Brain microvascular endothelial cell (primary cell): ENCODE measurements around the gene TOGARAM2.

Source experiments
- DNase-seq: peaks from one replicate; pipeline ENCODE4 v3.0.0-alpha.2; 2020
- H3K27ac ChIP-seq: fragments of 250-450 bp; sonication (Bioruptor Pico); 2 replicates; pipeline ENCODE4 v1.5.1; 2020; ENCODE audit warnings: mild to moderate bottlenecking, moderate library complexity
- H3K27me3 ChIP-seq: fragments of 250-450 bp; sonication (Bioruptor Pico); replicated peaks from 2 replicates; pipeline ENCODE4 v1.5.1; 2020; ENCODE audit warnings: mild to moderate bottlenecking
- H3K36me3 ChIP-seq: fragments of 250-450 bp; sonication (Bioruptor Pico); replicated peaks from 2 replicates; pipeline ENCODE4 v1.5.1; 2020; ENCODE audit warnings: mild to moderate bottlenecking
- H3K4me3 ChIP-seq: 2 replicates; pipeline ENCODE4 v1.5.1; 2011; ENCODE audit warnings: low read depth, mild to moderate bottlenecking, control low read depth, low read length, moderate library complexity
- CTCF ChIP-seq: IDR thresholded peaks from 2 replicates; pipeline ENCODE4 v1.5.1; 2011; ENCODE audit warnings: low read depth, mild to moderate bottlenecking, moderate library complexity, low read length, control low read depth, inconsistent platforms; ENCODE audit errors: missing control alignments
- in situ Hi-C: cut with HindIII; loops from 2 replicates; pipeline ENCODE4 v1.10.0; 2017; ENCODE audit warnings: low sequenced_read_pairs, low pct_ligation_motif_present

Gene TOGARAM2

GRCh38 chr2:29040552-29040951 is 59.5 kb downstream of the TOGARAM2 start:
- H3K27me3 ChIP-seq, result no peaks in the 10 kb centered on the region
- no peak for DNase-seq
- TF ChIP-seq CTCF, result no peak
- no peak overlapping the region for H3K27ac ChIP-seq
- H3K36me3 ChIP-seq, result no peaks in the 10 kb centered on the region
- H3K4me3 ChIP-seq, result no peak overlapping the region
- in situ Hi-C loops, result no loop called here

- in situ Hi-C loops, result no loop called here
- Histone ChIP-seq H3K27ac (no peak overlapping the region), H3K36me3 (no peaks in the 10 kb centered on the region), H3K4me3 (no peak overlapping the region), H3K27me3 (no peaks in the 10 kb centered on the region)
- DNase-seq, result no peak
- TF ChIP-seq CTCF, result no peak
Observed at GRCh38 chr2:29041161-29041660, 60.1 kb downstream of the TOGARAM2 start.

GRCh38 chr2:29042561-29043075 is 61.5 kb downstream of the TOGARAM2 start:
- TF ChIP-seq CTCF, result peak; percentile 7
- no peaks in the 10 kb centered on the region for H3K36me3 ChIP-seq
- DNase-seq, result peak; percentile 54
- no peak overlapping the region for H3K4me3 ChIP-seq
- in situ Hi-C loops, result no loop called here
- H3K27ac ChIP-seq, result no peak overlapping the region
- no peaks in the 10 kb centered on the region for H3K27me3 ChIP-seq

- H3K27ac ChIP-seq, result no peak overlapping the region
- H3K27me3 ChIP-seq, result no peaks in the 10 kb centered on the region
- DNase-seq, result no peak
- no peaks in the 10 kb centered on the region for H3K36me3 ChIP-seq
- in situ Hi-C loops, result no loop called here
- H3K4me3 ChIP-seq, result no peak overlapping the region
- TF ChIP-seq CTCF, result no peak
Observed at GRCh38 chr2:29044459-29044858, 63.4 kb downstream of the TOGARAM2 start.

GRCh38 chr2:29046321-29046720 is 65.2 kb downstream of the TOGARAM2 start:
- TF ChIP-seq CTCF, result no peak
- no peaks in the 10 kb centered on the region for H3K36me3 ChIP-seq
- H3K27me3 ChIP-seq, result no peaks in the 10 kb centered on the region
- DNase-seq, result no peak
- in situ Hi-C loops, result no loop called here
- no peak overlapping the region for H3K27ac ChIP-seq
- no peak overlapping the region for H3K4me3 ChIP-seq
